SK-N-SH (cell line): ENCODE data around the gene EIPR1.

ENCODE experiments used
- CTCF ChIP-seq: fragments of 200-600 bp; sonication (generic); IDR thresholded peaks from 2 replicates; pipeline ENCODE4 v1.6.1; 2017; ENCODE audit warnings: antibody characterized with exemption, mild to moderate bottlenecking, moderate library complexity
- MAX ChIP-seq: IDR thresholded peaks from 2 replicates; pipeline ENCODE4 v1.4.0; 2012; ENCODE audit warnings: low read depth
- NRF1 ChIP-seq: IDR thresholded peaks from 2 replicates; pipeline ENCODE4 v1.6.1; 2012; ENCODE audit warnings: low read depth, mild to moderate bottlenecking, low read length
- REST ChIP-seq: IDR thresholded peaks from 2 replicates; pipeline ENCODE4 v1.6.1; 2012; ENCODE audit warnings: mild to moderate bottlenecking, low read depth, low read length, moderate library complexity
- SMC3 ChIP-seq: IDR thresholded peaks from 2 replicates; pipeline ENCODE4 v1.6.1; 2012; ENCODE audit warnings: low read depth, low read length, improper control_type of control experiment
- USF2 ChIP-seq: fragments of 150-350 bp; IDR thresholded peaks from 2 replicates; pipeline ENCODE4 v1.6.1; 2017; ENCODE audit warnings: antibody characterized with exemption, low read length, low read depth, borderline replicate concordance
- YY1 ChIP-seq: IDR thresholded peaks from 2 replicates; pipeline ENCODE4 v1.4.0; 2012; ENCODE audit warnings: low read depth, mild to moderate bottlenecking

GRCh38 chr2:3298191-3298590 lies 79.4 kb downstream of the EIPR1 start:
- no peak for TF ChIP-seq MAX
- no peak for TF ChIP-seq YY1
- TF ChIP-seq CTCF = no peak
- TF ChIP-seq USF2 = no peak
- no peak for TF ChIP-seq REST
- TF ChIP-seq NRF1 = no peak
- no peak for TF ChIP-seq SMC3
